Measurements from ENCODE around the gene ISM1. TPM values are rescaled to one million over a fixed set of nuclear protein-coding genes. Genes with fewer than 3 reads are reported as not detected.
"Not testable (repeated sequence)": the region's sequence is repeated elsewhere in the genome, so short reads cannot be mapped to it uniquely, and the experiment has no call there.

ISM1 gene
- total RNA-seq, 2 donors from 2014 or later, result 20.4 to 25.1 TPM

DNA sequence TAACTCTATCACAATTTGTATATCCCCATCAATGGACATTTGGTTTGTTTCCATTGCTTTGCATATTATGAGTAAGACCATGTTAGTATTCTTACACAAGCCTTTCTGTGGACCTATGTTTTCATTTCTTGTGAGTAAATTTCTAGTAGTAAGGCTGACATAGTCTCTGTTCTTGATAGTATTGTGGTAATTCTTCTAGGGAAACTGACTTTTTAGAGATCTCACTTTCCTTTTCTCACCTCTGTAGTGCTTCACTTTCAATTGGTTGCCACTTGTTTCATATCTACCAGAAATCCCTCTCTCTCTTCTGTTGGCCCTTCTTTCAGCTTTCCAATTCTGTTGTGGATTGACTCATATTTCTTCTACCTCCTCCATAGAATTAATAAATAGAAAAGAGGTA, 8.5 kb downstream of the ISM1 start:
- Histone ChIP-seq H3K27ac (no peak overlapping the region), H3K27me3 (replicated peaks; ENCODE audit: insufficient read depth) (no peaks in the 10 kb centered on the region), H3K4me3 (no peak overlapping the region), H3K4me1 (ENCODE audit: control insufficient read depth in 1 of 2, low read depth in 2 of 2) (no peaks in the 10 kb centered on the region), H3K36me3 (no peaks in the 10 kb centered on the region), H3K9me3 (no peaks in the 10 kb centered on the region)
- TF ChIP-seq, protein P1, sequence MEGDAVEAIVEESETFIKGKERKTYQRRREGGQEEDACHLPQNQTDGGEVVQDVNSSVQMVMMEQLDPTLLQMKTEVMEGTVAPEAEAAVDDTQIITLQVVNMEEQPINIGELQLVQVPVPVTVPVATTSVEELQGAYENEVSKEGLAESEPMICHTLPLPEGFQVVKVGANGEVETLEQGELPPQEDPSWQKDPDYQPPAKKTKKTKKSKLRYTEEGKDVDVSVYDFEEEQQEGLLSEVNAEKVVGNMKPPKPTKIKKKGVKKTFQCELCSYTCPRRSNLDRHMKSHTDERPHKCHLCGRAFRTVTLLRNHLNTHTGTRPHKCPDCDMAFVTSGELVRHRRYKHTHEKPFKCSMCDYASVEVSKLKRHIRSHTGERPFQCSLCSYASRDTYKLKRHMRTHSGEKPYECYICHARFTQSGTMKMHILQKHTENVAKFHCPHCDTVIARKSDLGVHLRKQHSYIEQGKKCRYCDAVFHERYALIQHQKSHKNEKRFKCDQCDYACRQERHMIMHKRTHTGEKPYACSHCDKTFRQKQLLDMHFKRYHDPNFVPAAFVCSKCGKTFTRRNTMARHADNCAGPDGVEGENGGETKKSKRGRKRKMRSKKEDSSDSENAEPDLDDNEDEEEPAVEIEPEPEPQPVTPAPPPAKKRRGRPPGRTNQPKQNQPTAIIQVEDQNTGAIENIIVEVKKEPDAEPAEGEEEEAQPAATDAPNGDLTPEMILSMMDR (IDR thresholded peaks at IDR 0.05), result no peak
- DNase-seq (ENCODE audit: low spot score) (no peak), ATAC-seq (ENCODE audit: insufficient number of reproducible peaks, low FRiP score, low read depth) (no peak)

GRCh38 chr20:13231031-13231752, 10.1 kb downstream of the ISM1 start:
- DNase-seq (ENCODE audit: low spot score), result no peak

GRCh38 chr20:13232999-13233398, 11.9 kb downstream of the ISM1 start:
- H3K27ac ChIP-seq, result no peak overlapping the region
- DNase-seq (ENCODE audit: low spot score) (no peak), ATAC-seq (ENCODE audit: insufficient number of reproducible peaks, low FRiP score, low read depth) (no peak)
- no peaks in the 10 kb centered on the region for H3K27me3 ChIP-seq (replicated peaks; ENCODE audit: insufficient read depth)
- no peaks in the 10 kb centered on the region for H3K4me1 ChIP-seq (ENCODE audit: control insufficient read depth in 1 of 2, low read depth in 2 of 2)
- TF ChIP-seq, protein P1 (IDR thresholded peaks at IDR 0.05), result no peak
- H3K9me3 ChIP-seq, result no peaks in the 10 kb centered on the region
- no peaks in the 10 kb centered on the region for H3K36me3 ChIP-seq
- no peak overlapping the region for H3K4me3 ChIP-seq

More at GRCh38 chr20:13231031-13231752, 10.1 kb downstream of the ISM1 start:
- H3K4me3 ChIP-seq, result no peak overlapping the region
- TF ChIP-seq, protein P1 (IDR thresholded peaks at IDR 0.05), result no peak
- no peaks in the 10 kb centered on the region for H3K9me3 ChIP-seq
- H3K27ac ChIP-seq, result no peak overlapping the region
- H3K27me3 ChIP-seq (replicated peaks; ENCODE audit: insufficient read depth), result no peaks in the 10 kb centered on the region
- no peaks in the 10 kb centered on the region for H3K36me3 ChIP-seq
- ATAC-seq (ENCODE audit: insufficient number of reproducible peaks, low FRiP score, low read depth), result no peak
- no peaks in the 10 kb centered on the region for H3K4me1 ChIP-seq (ENCODE audit: control insufficient read depth in 1 of 2, low read depth in 2 of 2)

- Histone ChIP-seq H3K9me3 (no peaks in the 10 kb centered on the region), H3K4me3 (no peak overlapping the region), H3K27me3 (replicated peaks; ENCODE audit: insufficient read depth) (no peaks in the 10 kb centered on the region), H3K27ac (no peak overlapping the region), H3K4me1 (ENCODE audit: control insufficient read depth in 1 of 2, low read depth in 2 of 2) (no peaks in the 10 kb centered on the region), H3K36me3 (no peaks in the 10 kb centered on the region)
- no peak for ATAC-seq (ENCODE audit: insufficient number of reproducible peaks, low FRiP score, low read depth)
- no peak for DNase-seq (ENCODE audit: low spot score)
- TF ChIP-seq, protein P1 (IDR thresholded peaks at IDR 0.05), result no peak
Observed at GRCh38 chr20:13234961-13235360, 13.9 kb downstream of the ISM1 start.

DNA sequence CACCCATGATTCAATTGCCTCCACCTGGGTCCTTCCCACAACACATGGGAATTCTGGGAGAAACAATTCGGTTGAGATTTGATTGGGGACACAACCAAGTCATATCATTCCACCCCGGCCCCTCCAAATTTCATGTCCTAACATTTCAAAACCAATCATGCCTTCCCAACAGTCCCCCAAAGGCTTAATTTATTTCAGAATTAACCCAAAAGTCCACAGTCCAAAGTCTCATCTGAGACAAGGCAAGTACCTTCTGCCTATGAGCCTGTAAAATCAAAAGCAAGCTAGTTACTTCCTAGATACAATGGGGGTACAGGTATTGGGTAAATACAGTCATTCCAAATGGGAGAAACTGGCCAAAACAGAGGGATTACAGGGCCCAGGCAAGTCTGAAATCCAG, 15.3 kb downstream of the ISM1 start:
- not testable (repeated sequence) for ATAC-seq (ENCODE audit: insufficient number of reproducible peaks, low FRiP score, low read depth); H3K27ac ChIP-seq; H3K4me3 ChIP-seq; DNase-seq (ENCODE audit: low spot score); H3K36me3 ChIP-seq; H3K27me3 ChIP-seq (replicated peaks; ENCODE audit: insufficient read depth); H3K4me1 ChIP-seq (ENCODE audit: control insufficient read depth in 1 of 2, low read depth in 2 of 2); H3K9me3 ChIP-seq
